Measurements from ENCODE around the gene DHX16.

The DHX16 gene

DNA sequence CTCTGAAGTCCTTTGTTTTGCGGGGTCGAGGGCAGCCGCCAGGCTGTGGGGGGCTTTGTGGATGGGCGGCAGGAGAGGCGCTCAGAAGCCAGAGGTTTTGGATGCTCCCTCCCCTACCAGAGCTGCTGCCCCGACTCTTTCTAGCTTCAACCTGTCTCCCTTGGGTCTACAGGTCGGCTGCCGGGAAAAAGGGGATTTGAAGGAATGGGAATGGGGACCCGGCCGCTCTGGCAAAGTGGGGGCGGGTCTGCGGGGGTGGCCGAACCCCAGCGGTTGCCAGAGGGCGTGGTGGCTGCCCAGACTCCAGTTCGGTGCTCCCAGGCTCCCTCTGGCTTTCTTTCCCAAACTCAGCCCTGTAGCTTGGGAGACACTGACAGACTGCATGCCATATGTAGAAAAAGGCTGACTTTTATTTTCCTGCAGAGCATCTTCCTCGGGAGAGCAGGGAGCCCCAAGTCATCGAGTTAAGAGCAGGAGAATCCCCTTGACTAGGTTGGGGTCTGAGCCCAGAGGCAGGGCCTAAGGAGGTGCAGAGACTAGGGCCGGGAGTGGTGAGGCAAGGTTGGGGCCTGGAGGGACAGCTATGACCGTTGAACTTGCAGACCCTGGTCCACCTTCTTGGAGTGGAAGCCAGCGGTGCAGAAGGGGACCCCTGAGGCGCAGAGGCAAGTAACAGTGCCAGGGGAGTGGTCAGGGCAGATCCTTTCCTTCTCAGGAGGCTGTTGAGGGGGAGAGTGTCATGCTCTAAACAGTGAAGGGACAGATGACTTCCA lies 15.0 kb upstream of the DHX16 start:
- TF ChIP-seq CTCF (IDR thresholded peaks at IDR 0.05; ENCODE audit: low read depth, low read length), result no peak
- TF ChIP-seq EZH2phosphoT487 (IDR thresholded peaks at IDR 0.05; ENCODE audit: low read depth), result no peak
- no peaks in the 10 kb centered on the region for H3K27me3 ChIP-seq (ENCODE audit: low read depth, low read length)
- peak overlapping the region; percentile 90 for H3K4me3 ChIP-seq (ENCODE audit: low read length)
- H4K20me1 ChIP-seq (ENCODE audit: insufficient read depth, low read length), result no peaks in the 10 kb centered on the region
- peak overlapping the region; percentile 93; the same call in 1 of the 2 replicates for H3K9ac ChIP-seq (ENCODE audit: low read length)
- H3K27ac ChIP-seq (ENCODE audit: low read length), result peak overlapping the region; percentile 75; the same call in 1 of the 2 replicates
- no peak overlapping the region for H2AFZ ChIP-seq (ENCODE audit: low read depth, low read length)
- peaks cover 3% of the 10 kb centered on the region for H3K36me3 ChIP-seq (replicated peaks; ENCODE audit: low read depth, low read length)
- H3K4me1 ChIP-seq (ENCODE audit: low read length), result peaks cover 34% of the 10 kb centered on the region
- peaks cover 36% of the 10 kb centered on the region for H3K79me2 ChIP-seq (ENCODE audit: low read length)
- H3K4me2 ChIP-seq (ENCODE audit: low read length), result peak overlapping the region; percentile 100
- H3K9me3 ChIP-seq (ENCODE audit: insufficient read depth, low read length), result no peaks in the 10 kb centered on the region

DNA sequence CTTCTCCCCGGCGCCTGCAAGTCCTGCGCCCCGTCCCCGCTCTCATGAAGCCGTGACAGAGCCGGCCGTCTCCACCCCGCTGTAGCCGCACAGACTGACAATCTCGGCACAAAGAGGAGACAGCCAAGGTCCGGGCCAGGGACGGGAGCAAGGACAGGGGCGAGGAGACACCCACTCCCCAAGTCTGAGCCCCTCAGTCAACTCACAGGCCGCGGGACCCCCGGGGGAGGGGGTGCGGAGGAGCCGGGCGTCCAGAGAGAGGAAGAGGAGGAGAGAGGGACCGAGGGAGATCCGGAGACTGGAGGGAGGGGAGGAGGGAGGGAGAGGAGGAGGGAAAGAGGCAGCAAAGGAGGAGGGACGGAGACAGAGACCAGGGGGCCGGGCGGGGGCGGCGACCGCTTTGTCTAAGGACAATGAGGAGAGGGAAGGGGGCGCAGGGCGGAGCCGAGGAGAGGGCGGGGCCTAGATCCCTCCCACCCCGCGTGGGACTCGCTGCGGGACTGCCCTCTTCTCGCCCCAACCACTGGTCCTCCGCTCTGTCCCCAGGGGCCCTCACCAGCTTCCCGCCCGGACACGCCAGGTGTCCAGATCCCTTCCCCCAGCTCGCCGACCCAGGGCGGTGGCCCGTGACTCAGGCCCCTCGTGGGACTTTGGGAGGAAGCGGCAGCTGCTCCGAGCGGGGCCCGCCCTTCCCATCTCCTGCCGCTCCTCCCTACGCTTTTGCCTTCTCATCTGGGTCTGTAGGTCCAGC lies 14.3 kb upstream of the DHX16 start:
- Histone ChIP-seq H4K20me1 (ENCODE audit: insufficient read depth, low read length) (peaks cover 1% of the 10 kb centered on the region; the same call in 1 of the 2 replicates), H3K36me3 (replicated peaks; ENCODE audit: low read depth, low read length) (peaks cover 3% of the 10 kb centered on the region), H2AFZ (ENCODE audit: low read depth, low read length) (no peak overlapping the region), H3K4me3 (ENCODE audit: low read length) (peak overlapping the region; percentile 90), H3K9ac (ENCODE audit: low read length) (peak overlapping the region; percentile 93), H3K27ac (ENCODE audit: low read length) (peak overlapping the region; percentile 75), H3K4me2 (ENCODE audit: low read length) (peak overlapping the region; percentile 100), H3K79me2 (ENCODE audit: low read length) (peaks cover 43% of the 10 kb centered on the region), H3K9me3 (ENCODE audit: insufficient read depth, low read length) (no peaks in the 10 kb centered on the region), H3K27me3 (ENCODE audit: low read depth, low read length) (no peaks in the 10 kb centered on the region), H3K4me1 (ENCODE audit: low read length) (peaks cover 37% of the 10 kb centered on the region)
- TF ChIP-seq EZH2phosphoT487 (IDR thresholded peaks at IDR 0.05; ENCODE audit: low read depth) (no peak), CTCF (IDR thresholded peaks at IDR 0.05; ENCODE audit: low read depth, low read length) (no peak)

DNA sequence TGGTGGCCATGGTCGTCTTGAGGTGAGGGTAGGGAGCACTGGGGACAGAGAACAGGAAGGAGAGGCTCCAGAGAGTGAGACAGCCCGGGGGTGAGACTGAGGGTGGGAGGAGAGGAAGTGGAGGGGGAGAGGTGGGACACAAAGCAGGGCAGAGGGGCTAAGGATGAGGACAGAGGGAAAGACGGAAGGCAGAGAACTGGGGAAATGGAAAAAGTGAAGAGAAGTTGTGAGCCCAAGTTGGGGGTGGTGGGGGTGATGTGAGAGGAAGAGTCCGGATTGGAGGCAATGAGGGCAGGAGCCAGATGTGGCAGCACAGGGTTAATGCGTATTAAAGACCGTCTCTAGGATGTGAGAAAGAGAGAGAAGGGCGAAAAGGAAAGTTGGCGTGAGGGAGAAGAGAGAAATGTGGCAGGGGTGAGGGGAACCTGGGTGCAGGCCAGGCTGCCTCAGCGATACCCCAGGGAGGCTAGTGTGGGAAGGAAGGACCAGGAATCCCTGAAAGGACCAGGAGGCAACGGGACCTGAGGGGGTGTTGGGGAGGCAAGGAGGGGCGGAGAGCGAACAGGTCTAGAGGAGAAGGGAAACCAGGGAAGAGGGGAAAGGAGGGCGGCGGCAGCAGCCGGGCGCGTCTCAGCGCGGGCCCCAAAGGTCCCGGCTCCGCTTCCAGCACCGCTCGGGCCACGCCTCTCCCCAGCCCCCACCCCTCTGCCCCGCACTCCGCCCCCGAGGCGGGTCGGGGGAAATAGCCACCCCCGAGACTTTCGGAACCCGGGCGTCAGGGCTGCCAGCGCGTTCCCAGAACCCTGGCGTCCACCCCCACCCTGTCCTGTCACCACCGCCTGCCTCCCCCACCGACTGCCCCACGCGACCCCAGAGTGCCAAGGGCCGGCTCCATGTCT lies 13.5 kb upstream of the DHX16 start, which contains the start of gene PPP1R18:
TSS of gene PPP1R18 (minus strand) at position 637 of the 899 bp plus-strand sequence. CDS start at position 10, 627 bp downstream.
- Histone ChIP-seq H3K79me2 (ENCODE audit: low read length) (peaks cover 51% of the 10 kb centered on the region), H3K4me2 (ENCODE audit: low read length) (peak within 1 kb of the TSS; percentile 100), H3K9me3 (ENCODE audit: insufficient read depth, low read length) (no peaks in the 10 kb centered on the region), H3K9ac (ENCODE audit: low read length) (peak within 1 kb of the TSS; percentile 93), H3K4me1 (ENCODE audit: low read length) (peaks cover 38% of the 10 kb centered on the region), H3K4me3 (ENCODE audit: low read length) (peak within 1 kb of the TSS; percentile 90), H2AFZ (ENCODE audit: low read depth, low read length) (no peak within 1 kb of the TSS), H3K36me3 (replicated peaks; ENCODE audit: low read depth, low read length) (peaks cover 3% of the 10 kb centered on the region), H4K20me1 (ENCODE audit: insufficient read depth, low read length) (peaks cover 5% of the 10 kb centered on the region; the same call in 1 of the 2 replicates), H3K27me3 (ENCODE audit: low read depth, low read length) (no peaks in the 10 kb centered on the region), H3K27ac (ENCODE audit: low read length) (peak within 1 kb of the TSS; percentile 90)
- TF ChIP-seq CTCF (IDR thresholded peaks at IDR 0.05; ENCODE audit: low read depth, low read length) (no peak), EZH2phosphoT487 (IDR thresholded peaks at IDR 0.05; ENCODE audit: low read depth) (no peak)
